Left hindlimb (tissue), 1 donor: ENCODE measurements around the gene RAD51B.
"Not testable (repeated sequence)": the region's sequence is repeated elsewhere in the genome, so short reads cannot be mapped to it uniquely, and the experiment has no call there.

Experiments used
- DNase-seq: peaks from one replicate; pipeline ENCODE4 v3.0.0-alpha.2; 2018

RAD51B gene

DNA sequence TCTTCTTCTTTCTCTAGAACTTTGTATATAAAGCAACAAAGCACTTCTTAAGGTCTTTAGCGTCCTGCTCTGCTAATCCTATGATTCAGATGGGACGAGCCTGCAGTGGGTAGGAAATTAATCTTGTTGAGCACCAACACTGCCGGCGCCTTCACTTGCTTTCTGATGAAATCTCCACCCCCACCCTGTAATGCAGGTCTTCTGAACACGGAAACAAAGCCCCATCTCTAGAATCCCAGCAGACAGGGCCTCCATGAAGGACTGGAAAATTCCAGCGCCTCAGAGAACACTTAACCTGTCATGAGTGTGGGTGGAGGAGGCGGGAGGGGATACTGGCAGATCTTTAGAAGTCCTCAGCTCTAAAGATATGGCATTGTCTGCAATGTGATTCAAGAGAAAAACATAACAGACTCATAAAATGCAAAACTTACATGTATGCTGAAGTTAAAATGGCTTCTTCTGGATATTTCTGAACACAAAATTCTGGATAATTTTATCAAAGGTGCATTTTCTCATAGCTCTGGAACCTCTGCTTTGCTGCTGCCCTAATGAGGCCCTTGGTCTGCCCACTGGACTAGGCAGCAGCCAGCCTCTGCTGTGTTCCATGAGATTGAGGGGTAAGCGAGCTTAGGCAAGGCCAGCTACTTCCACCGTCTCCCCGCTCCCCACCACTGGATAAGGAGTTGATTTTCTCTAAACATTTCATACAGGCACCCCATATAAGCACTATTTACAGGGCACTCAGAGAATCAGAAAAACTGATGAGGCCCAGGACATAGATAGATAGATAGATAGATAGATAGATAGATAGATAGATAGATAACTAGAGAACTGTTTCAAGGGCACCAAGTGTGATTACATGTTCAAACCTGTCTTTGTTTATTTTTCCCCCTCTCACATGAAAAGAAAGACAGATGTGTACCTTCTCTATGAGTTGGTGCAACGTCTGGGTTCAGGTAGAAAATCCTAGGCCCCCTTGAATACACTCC, 930.2 kb downstream of the RAD51B start:
- no peak for DNase-seq

DNA sequence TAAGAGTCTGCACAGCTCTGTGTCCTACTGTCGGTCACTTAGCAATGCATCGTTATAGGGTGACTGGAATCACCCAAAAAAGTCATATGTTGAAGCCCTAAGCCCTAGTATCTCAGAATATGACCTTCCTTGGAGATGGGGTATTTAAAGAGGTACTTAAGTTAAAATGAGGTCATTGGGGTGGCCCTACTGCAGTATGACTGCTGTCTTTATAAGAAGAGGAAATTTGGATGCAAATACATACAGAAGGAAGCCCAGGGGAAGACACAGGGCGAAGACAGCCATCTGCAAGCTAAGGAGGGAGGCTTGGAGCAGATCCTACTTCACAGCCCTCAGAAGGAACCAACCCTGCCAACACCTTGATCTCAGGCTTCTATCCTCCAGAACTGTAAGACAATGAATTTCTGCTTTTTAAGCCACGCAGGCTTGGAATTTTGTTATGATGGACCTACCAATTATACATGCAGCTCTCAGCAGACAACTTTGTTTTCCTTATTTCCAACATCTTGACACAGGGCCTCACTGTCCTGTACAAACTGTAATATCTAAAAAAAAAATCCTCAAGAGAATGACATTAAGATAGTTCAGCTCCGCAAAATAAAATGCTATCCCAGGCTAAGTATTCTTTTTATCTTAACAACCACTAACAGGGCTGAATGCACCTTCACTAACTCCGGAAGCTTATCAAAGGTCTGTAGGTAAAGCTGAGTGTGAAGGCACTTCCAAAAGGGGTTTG, 932.9 kb downstream of the RAD51B start:
- no peak for DNase-seq

DNA sequence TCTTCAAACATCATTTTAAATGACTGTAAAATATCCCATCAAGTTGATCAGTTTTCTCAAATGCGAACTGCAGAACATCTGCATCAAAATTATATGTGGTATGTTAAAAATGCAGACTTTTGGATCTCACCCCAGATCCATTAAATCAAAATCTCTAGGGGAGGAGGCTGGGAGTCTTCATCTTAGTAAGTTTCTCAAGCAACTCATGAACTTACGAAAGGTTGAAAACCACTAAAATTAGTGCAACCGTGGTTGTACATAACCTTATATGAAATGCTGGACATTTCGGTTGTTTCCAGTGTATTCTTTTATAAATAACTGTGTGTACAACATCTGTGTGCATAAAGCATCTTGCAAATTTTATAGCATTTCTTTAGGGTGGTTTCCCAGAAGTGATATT, 934.1 kb downstream of the RAD51B start:
- DNase-seq: no peak

DNA sequence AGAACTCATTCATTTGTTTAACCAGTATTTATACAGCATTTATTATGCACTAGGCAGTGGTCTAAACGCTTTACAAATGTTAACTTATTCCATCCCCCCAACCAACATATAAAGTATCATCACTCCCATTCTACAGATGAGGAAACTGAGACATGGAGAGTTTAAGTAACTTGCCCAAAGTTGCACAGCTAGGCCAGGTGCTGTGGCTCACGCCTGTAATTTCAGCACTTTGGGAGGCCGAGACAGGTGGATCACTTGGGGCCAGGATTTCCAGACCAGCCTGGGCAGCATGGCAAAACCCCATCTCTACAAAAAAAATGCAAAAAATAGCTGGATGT, 935.4 kb downstream of the RAD51B start:
- no peak for DNase-seq

DNA sequence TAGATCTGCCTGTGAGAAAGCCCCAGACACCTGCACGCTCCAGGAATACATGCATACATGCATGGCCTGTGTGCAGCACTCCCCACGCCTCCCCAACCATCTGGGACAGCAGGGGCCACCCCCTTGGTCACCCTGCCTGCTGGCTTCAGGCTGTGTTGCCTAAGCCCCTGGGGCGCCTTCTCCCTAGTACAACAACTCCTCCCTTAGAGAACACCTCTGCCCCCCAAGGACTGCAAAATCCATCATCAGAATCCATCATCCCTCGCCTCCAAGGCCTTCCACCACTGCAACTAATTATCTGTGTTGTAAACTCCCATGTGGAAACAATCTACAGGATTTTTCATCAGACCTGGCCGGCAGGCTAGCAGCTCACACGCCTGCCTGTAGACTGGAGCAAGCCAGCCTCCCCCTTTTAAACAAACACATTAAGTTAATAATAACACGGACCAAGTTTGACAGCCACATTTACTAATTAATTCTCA, 936.5 kb downstream of the RAD51B start:
- DNase-seq: no peak

DNA sequence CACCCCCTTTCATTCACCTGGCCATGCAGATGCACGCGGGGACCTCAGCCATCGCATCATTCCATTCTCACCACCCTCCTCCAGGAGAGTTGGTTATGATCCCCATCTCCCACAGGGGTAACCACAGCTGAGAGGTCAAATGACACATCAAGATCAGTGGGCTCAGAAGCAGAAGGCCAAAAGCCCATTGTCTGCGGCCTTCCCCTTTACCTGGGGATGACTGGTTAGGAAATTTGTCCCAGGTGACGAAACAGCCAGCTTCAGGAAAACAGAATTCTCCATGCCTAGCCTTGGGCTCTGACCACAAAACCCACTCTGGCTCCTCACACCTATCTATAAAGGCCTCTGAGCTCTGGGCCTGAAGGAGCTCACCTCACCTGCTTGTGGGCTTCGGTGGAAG, 937.2 kb downstream of the RAD51B start:
- DNase-seq: no peak

DNA sequence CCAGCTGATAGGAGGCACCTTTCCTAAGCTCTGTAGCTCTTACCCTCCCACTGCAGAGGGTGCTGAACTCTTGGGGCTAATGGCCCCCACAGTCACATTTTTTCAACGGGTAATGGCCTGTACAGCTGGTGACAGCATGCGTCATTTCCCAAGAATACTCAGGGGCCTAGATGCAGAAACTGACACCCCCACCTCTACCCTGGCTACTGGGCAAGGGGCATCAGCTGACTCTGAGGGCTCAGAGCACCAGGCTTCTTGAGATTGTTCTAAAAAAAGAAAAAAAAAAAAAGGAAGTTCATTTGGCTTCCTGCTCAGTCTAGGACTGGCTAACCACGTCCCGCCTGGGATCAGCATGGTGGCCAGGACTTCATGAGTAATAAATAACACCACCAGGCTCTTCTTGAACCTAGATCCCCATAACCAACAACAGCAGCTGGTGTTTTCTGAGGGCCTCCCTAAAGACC, 938.1 kb downstream of the RAD51B start:
- DNase-seq: no peak

DNA sequence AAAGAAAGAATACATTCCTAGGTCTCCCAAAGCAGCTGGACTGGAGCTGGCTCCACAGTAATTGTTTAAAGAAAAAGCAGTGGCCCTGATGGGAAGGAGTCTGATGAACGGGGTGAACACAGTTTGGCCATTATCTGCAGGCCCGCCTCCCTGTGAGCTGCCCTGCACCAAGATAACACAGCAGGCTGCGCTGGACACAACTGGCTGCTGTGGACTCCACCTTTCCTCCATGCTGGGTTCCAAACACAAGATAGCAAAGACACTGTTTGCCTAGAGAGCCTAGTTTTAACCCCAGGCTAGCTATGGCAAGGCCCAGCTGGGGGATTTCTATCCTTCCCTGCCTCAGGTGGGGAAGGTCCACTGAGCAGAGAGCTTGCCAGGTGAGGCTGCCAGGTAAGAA, 938.7 kb downstream of the RAD51B start:
- DNase-seq: no peak

DNA sequence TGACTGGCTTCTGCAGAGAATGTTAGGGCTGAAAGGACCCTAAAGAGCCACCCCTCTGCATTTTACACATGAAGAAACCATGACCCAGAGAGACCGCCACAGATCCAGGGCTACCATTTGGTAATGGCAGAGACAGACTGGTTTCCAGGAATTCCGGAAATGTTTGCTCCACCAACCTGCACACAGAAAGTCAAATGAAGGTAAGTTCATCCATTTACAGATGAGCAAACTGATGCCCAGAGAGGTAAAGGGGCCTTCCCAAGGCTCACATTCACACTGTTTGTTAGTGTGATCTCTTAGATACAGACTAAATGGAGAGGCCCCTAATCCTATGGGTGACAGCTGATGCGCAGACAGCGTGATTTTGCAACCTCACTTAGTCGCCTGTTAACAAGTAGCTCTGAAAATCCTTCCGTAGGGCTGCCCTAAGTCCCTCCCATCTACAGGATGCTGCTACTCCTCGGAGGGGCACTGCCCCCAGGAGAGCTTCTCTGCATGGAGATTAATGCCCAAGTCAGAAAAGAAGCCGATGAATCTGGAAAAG, 939.5 kb downstream of the RAD51B start:
- no peak for DNase-seq

DNA sequence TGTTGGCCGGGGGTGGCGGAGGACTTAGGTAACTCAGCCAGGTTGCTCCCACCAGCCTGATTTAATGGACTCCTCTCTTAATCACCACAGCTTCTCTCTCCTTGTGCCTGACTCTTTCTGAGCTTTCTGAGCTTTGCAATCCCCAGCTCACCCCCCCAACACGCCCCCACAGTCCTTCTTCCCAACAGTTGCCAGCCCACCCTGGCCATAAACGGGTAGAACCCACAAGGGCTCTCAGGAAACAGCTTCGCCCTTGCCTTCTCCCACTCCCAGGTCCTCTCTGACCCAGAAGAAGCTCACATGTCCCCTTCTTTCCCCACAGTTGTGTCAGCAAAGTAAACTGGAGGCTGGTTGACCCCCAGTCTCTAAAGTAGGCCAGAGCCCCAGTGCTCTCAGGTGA, 940.4 kb downstream of the RAD51B start:
- DNase-seq: no peak

DNA sequence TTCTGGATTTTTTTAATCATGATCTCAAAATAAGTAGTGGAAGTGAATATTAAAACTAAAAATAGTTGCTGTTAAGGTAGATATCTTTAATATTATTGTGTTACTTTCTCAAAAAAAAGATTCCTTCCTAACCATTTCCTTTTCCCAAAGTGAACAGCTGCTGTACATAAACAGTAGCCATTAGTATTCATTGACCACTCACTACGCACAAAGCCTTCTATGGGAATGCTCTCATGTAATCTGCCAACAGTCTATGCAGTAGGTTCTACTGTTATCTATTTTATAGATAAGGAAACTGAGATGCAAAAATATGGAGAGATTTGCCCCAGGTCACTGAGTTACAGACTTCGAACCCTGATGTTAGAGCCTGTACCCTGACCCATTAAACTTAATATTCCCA, 941.2 kb downstream of the RAD51B start:
- DNase-seq: no peak

DNA sequence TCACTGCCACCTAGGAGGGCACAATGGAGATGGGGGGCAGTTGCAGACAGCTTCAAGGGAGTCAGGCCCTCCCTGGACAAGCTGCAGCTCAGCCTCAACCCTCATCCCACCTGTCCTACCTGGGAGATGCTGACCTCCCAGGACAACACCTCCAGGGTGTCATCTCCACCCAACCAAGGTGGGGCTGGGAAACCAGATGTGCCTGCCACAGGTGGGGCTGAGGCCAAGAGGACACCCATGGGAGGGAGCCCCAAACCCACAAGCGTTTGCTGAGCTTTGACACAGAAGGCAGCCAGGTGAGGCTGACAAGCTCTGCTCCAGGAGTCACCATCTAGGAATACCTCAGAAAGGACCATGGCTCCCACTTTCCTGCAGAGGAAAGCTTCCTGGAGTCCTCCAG, 941.8 kb downstream of the RAD51B start:
- no peak for DNase-seq

DNA sequence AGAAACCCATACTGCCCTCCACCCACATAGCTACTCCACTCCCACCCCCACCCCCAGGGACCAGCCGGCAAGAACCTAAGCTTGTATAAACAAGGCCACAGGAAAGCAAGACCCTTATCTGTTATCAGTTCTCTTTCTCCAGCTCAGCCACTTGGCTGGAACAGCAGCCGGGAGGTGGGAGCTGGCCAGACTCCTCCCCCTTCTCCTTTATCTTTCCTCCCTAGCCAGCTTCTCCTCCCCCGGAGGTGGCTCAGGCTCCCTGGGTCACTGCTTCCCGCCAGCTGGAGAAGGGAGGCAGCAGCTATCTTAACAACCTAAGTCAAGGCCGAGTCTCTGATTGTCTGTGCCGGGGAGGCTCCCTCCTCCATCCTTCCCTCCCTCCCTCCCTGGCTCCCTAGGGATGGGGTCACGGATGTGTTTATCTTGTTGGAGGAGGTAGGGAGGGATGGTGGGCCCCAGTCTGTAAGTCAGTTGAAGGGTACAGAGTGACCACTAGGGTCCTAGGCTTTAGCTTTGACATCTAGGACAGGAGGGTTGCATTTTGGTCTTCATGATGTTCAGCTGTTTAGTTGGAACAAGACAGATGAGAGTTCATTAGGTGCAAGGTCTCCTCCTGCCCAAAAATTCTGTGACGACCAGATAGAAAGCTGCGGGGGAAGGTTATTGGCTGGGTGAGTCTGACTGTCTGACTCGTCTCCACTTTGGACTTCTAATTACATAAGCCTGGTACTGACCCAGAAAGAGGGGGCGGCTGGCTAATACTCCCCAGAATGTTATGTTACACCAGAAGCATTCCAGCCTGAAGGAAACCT, 943.6 kb downstream of the RAD51B start:
- DNase-seq: peak; percentile 51

DNA sequence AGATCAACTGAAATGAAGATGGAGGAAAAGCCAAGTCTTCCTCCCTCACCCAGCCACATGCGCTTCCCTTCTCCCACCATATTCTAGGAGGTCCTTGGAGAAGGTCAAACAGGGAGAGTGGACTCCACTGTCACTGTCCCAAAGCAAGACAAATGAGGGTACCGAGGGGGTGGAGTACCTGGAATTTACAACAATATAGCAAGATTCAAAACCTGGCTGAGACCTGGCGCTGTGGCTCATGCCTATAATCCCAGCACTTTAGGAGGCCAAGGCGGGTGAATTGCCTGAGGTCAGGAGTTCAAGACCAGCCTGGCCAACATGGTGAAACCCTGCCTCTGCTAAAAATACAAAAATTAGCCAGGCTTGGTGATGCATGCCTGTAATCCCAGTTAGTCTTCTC, 944.3 kb downstream of the RAD51B start:
- not testable (repeated sequence) for DNase-seq

DNA sequence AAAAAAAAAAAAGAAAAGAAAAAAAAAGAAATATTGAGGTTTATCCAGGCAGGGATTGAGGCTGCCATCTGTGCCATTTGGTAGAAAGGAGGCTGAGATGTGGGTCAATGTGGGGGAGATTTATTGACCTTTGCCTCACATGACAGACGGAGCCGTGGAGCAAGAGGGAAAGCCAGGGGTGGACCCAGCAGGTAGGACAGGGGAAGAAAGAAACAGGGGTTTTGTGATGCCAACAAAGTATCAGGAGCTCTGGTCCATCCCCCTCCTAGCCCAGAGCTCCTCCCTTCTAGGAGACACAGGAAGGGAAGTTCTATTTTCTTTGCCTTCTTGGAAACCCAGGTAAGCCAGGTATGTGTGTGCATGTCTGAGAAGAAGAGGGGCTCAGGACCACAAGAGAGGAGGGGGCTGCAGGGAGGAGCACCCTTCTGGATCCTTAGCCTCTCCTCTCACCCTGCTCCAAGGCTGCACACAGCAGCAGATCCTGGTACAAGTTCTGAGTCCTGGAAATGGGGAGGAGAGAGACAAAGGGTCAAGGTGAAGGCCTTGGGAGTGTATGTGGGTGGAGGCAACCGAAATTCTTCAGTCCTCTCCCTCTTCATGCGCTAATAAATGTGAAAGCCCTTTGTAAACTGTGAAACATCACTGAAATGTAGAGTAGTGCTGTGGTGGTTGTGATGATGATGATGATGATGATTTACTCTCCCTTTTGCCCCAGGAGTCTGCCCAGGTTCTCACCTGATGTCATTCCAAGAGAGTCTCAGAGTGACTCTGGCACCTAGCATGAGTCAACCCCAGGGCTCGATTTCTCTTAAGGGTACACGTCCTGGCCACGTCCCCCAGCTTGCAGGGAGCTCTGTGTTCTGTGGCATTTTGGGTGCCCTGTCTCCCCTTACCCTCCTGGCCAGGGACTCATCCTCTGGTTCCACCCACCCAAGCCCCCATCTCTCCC, 947.0 kb downstream of the RAD51B start:
- no peak for DNase-seq

DNA sequence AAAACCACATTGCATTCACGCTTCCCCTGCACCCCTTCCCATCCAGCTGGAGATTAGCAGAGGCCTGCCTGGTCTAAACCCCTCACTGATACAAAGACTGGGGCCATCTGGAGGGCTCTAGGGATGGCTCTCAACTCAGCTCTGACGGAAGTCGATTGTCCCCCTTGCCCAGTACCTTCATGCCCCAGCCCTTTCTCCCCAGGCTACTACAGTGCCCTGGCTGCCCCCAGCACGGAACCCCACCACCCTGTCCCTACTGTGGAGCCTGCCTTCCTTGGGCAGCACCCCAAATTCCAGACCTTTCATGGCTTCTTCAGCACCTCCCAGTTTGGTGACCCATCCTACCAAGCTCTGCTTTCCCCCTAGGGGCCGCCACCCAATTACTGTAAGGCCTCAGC, 947.7 kb downstream of the RAD51B start:
- DNase-seq: no peak

DNA sequence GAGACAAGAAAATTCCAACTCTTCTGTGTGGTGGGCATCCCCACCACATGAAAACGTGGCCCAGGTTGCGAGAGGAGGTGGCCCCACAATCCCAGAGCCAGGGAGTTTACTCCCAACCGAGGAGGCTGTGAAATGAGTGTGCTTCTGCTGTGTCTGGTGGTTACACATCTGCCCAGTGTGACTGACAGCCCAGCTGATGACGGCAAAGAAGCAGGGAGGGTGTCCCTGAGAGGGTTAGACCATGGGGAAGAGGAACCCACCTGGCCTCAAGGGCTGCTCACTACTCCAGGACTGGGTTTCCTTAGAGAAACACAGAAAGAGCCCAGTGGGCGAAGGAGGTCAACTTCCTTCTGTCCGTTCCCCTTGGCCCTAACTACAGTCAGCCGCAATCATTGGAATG, 948.7 kb downstream of the RAD51B start:
- DNase-seq: no peak

DNA sequence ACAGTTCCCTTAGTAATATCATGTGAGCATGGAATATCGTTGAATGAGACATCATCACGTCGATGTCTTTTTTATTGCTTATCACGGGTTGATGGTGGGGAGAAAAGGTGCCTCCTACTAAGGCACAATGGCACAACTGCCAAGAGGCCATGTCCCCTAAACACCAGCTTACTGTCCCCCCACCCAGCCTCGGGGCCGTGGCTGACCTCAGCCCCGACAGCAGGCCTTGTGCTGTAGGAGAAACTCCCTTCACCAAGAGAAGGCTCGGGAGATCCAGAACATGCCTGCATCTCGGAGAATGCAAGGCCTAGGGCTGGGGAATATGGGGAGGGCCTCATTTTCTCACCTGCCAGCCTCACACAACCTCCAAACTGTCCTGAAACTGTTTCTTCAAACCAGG, 950.5 kb downstream of the RAD51B start:
- DNase-seq: no peak

DNA sequence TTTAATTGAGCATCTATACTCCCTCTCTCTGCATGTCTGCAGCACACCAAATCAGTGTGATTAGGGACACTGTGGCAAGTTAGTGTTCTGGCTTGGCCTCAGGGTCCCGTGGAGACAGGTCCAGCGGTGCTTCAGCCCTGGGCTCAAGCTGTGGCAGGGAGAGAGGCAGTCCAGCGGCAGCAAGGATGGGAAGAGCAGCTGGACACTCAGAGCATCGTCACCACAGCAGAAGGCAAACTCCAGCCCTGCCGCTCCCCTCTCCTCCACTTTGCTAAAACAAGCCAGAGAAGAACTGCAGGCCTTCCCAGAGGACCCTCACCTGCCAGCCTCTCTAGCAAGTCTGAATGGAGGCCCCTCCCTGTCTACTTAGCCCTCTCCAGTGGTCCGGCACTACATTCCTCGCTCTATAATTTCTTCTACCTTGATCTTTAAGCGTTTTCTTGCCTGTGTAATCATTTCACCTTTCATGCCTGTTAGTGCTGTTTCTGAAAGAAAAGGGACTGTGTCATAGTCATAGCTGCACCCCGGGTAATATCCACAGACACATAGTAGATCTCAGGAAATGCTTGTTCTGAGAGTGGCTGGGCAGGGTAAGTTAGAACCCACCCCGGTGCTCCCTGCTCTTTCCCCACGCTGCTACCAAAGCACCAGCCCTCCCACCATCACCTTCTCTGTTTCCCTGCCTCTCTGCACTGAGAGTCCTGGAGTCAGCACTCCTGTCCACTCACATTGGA, 951.1 kb downstream of the RAD51B start:
- DNase-seq: no peak

DNA sequence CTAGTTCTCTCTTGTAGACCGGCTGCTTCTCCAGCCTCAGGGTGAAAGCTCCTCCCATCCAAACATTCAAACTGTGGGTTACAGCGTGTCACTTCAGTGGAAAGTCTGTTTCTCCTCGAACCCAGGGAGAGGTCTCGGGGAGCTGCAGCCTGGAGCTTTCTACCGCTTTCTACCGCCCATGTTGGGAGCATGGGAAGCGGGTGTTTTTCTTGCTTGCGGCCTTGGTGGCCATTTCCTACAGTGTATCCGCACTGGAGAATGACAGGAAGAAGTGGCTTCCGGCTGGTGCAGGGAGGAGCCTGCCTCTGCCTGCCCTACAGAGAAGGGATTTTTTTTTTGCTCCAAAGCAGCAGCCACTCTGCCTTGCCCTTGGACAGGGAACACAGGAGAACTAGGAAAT, 952.1 kb downstream of the RAD51B start:
- no peak for DNase-seq
